HTR-8/SVneo (cell line): ENCODE data around the gene ACKR2.
A peak's percentile ranks its signal among the peaks of the same experiment; 100 is the strongest.
"Not testable (repeated sequence)": the region's sequence is repeated elsewhere in the genome, so short reads cannot be mapped to it uniquely, and the experiment has no call there.

ENCODE experiments used
- DNase-seq: peaks from one replicate; pipeline ENCODE4 v3.0.0; 2011; ENCODE audit warnings: low spot score, mixed read lengths; ENCODE audit not compliant: insufficient read length
- FAIRE-seq: peaks from 2 replicates; lab custom pipeline; 2011; peaks lifted over from hg19 to GRCh38; lab: Jason Lieb, UNC

ACKR2 gene

GRCh38 chr3:42801048-42801620 is 8.1 kb upstream of the ACKR2 start:
- FAIRE-seq: no peak
- DNase-seq: no peak

- DNase-seq: no peak
- no peak for FAIRE-seq
Measured at GRCh38 chr3:42801784-42802183, 7.5 kb upstream of the ACKR2 start.

- FAIRE-seq (no peak), DNase-seq (no peak)
Measured at GRCh38 chr3:42802876-42803413, 6.3 kb upstream of the ACKR2 start.

GRCh38 chr3:42803414-42804105 is 5.7 kb upstream of the ACKR2 start:
- DNase-seq (peak; percentile 15), FAIRE-seq (no peak)

- peak; percentile 80 for FAIRE-seq
- peak; percentile 90 for DNase-seq
Measured at GRCh38 chr3:42804106-42804830, 5.0 kb upstream of the ACKR2 start, which contains the start of gene HIGD1A. Gene HIGD1A (minus strand): TSS chr3:42804490. CDS start chr3:42794253, 10,237 bp downstream.

- FAIRE-seq: no peak
- DNase-seq: no peak
Measured at GRCh38 chr3:42804831-42805132, 4.5 kb upstream of the ACKR2 start.

- no peak for DNase-seq
Measured at GRCh38 chr3:42805141-42805821, 4.0 kb upstream of the ACKR2 start.

GRCh38 chr3:42807929-42808328 is 1.3 kb upstream of the ACKR2 start:
- no peak for DNase-seq
- no peak for FAIRE-seq

More at GRCh38 chr3:42805141-42805821, 4.0 kb upstream of the ACKR2 start:
- no peak for FAIRE-seq

GRCh38 chr3:42810706-42811105 is 1.5 kb downstream of the ACKR2 start:
- DNase-seq, FAIRE-seq: not testable (repeated sequence)

- not testable (repeated sequence) for DNase-seq, FAIRE-seq
Measured at GRCh38 chr3:42811118-42811883, 2.1 kb downstream of the ACKR2 start.

GRCh38 chr3:42814246-42814645 is 5.0 kb downstream of the ACKR2 start:
- FAIRE-seq: no peak
- DNase-seq: no peak

- no peak for DNase-seq
- no peak for FAIRE-seq
Measured at GRCh38 chr3:42814914-42815507, 5.8 kb downstream of the ACKR2 start.

- DNase-seq: no peak
- FAIRE-seq: no peak
Measured at GRCh38 chr3:42815826-42816225, 6.6 kb downstream of the ACKR2 start.

GRCh38 chr3:42819351-42819965 is 10.2 kb downstream of the ACKR2 start:
- FAIRE-seq: no peak
- DNase-seq: no peak

GRCh38 chr3:42820746-42821051 is 11.5 kb downstream of the ACKR2 start:
- DNase-seq: no peak
- no peak for FAIRE-seq

GRCh38 chr3:42822828-42823227 is 13.6 kb downstream of the ACKR2 start:
- DNase-seq (no peak), FAIRE-seq (no peak)

GRCh38 chr3:42823351-42823750 is 14.1 kb downstream of the ACKR2 start:
- FAIRE-seq: no peak
- no peak for DNase-seq

GRCh38 chr3:42826141-42826540 is 16.9 kb downstream of the ACKR2 start:
- FAIRE-seq (no peak), DNase-seq (no peak)

- DNase-seq (no peak), FAIRE-seq (no peak)
Measured at GRCh38 chr3:42827023-42827422, 17.8 kb downstream of the ACKR2 start.
